ENCODE measurements around the gene ZNF723. TPM values are rescaled to one million over a fixed set of nuclear protein-coding genes. Genes with fewer than 3 reads are reported as not detected.
"Not testable (repeated sequence)": the region's sequence is repeated elsewhere in the genome, so short reads cannot be mapped to it uniquely, and the experiment has no call there.

ZNF723 gene
- total RNA-seq, 1 donor from 2014 or later: not detected

- H3K27me3 ChIP-seq: no peaks in the 10 kb centered on the region
- TF ChIP-seq CTCF (IDR thresholded peaks at IDR 0.05) (no peak), POLR2A (IDR thresholded peaks at IDR 0.05) (no peak)
- no peaks in the 10 kb centered on the region for H3K9me3 ChIP-seq
- no peak overlapping the region for H3K27ac ChIP-seq
- DNase-seq (ENCODE audit: extremely low spot score in 2 of 2): no peak
- H3K4me3 ChIP-seq: no peak overlapping the region
- H3K4me1 ChIP-seq: no peaks in the 10 kb centered on the region
- no peaks in the 10 kb centered on the region for H3K36me3 ChIP-seq
- intact Hi-C loops (cut with DNase I): no loop called here
Measured at GRCh38 chr19:22807061-22807835, 24.8 kb upstream of the ZNF723 start.

GRCh38 chr19:22814124-22814523, 18.0 kb upstream of the ZNF723 start:
- Histone ChIP-seq H3K9me3 (no peaks in the 10 kb centered on the region), H3K4me3 (no peak overlapping the region), H3K27me3 (no peaks in the 10 kb centered on the region), H3K4me1 (no peaks in the 10 kb centered on the region), H3K27ac (no peak overlapping the region), H3K36me3 (no peaks in the 10 kb centered on the region)
- no peak for DNase-seq (ENCODE audit: extremely low spot score in 2 of 2)
- intact Hi-C loops (cut with DNase I): no loop called here
- TF ChIP-seq CTCF (IDR thresholded peaks at IDR 0.05) (no peak), POLR2AphosphoS5 (IDR thresholded peaks at IDR 0.05; ENCODE audit: insufficient read depth in 1 of 2, low read depth in 1 of 2) (no peak), POLR2A (IDR thresholded peaks at IDR 0.05) (no peak)

GRCh38 chr19:22831211-22831610, 880 bp upstream of the ZNF723 start:
- DNase-seq (ENCODE audit: extremely low spot score in 2 of 2): no peak
- Histone ChIP-seq H3K36me3 (no peaks in the 10 kb centered on the region), H3K4me1 (no peaks in the 10 kb centered on the region), H3K27me3 (no peaks in the 10 kb centered on the region), H3K9me3 (no peaks in the 10 kb centered on the region), H3K27ac (no peak overlapping the region), H3K4me3 (no peak overlapping the region)
- TF ChIP-seq POLR2AphosphoS5 (IDR thresholded peaks at IDR 0.05; ENCODE audit: insufficient read depth in 1 of 2, low read depth in 1 of 2): no peak
- TF ChIP-seq CTCF (IDR thresholded peaks at IDR 0.05): no peak
- no peak for TF ChIP-seq POLR2A (IDR thresholded peaks at IDR 0.05)
- intact Hi-C loops (cut with DNase I): no loop called here

- H3K27ac ChIP-seq; H3K36me3 ChIP-seq; H3K4me3 ChIP-seq; DNase-seq (ENCODE audit: extremely low spot score in 2 of 2); intact Hi-C loops (cut with DNase I); H3K4me1 ChIP-seq; H3K27me3 ChIP-seq: not testable (repeated sequence)
- peaks cover 31% of the 10 kb centered on the region for H3K9me3 ChIP-seq
Measured at GRCh38 chr19:22857713-22858320, 25.7 kb downstream of the ZNF723 start.

- no peak for DNase-seq (ENCODE audit: extremely low spot score in 2 of 2)
- Histone ChIP-seq H3K4me3 (no peak overlapping the region), H3K4me1 (no peaks in the 10 kb centered on the region), H3K9me3 (no peaks in the 10 kb centered on the region), H3K36me3 (no peaks in the 10 kb centered on the region), H3K27me3 (no peaks in the 10 kb centered on the region), H3K27ac (no peak overlapping the region)
- intact Hi-C loops (cut with DNase I): no loop called here
- no peak for TF ChIP-seq POLR2AphosphoS5 (IDR thresholded peaks at IDR 0.05; ENCODE audit: insufficient read depth in 1 of 2, low read depth in 1 of 2)
- TF ChIP-seq POLR2A (IDR thresholded peaks at IDR 0.05): no peak
- TF ChIP-seq CTCF (IDR thresholded peaks at IDR 0.05): peak in 2 of 3 experiments; percentile 10 to 19
Measured at GRCh38 chr19:22882797-22883196, 50.7 kb downstream of the ZNF723 start.

Measured in vagina (tissue), 2 donors.